GM21825 (cell line): ENCODE data around the gene PDE4D.

Experiments
- ATAC-seq: cut with Tn5 transposase; IDR thresholded peaks from one replicate; pipeline ENCODE4 v1.9.1; 2021; ENCODE audit warnings: mild to moderate bottlenecking, moderate library complexity; ENCODE audit not compliant: unreplicated experiment

Gene PDE4D

DNA sequence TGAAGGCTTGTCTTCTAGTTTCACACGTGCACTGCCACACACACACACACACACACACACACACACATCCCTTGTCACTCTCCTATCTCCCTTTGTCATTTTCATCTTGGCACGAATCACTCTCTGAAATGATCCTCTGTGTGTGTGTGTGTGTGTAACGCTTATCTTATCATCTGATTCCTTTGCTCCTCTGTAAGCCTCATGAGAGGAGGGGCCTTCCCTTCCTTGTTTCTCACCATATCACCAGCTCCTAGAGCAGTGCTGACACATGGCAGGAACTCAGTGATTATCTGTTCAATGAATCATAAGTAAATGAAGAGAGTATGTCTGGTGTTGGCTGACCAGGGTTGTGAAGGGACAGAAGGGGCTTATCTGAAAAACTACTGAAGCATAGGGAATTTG lies 53.3 kb downstream of the PDE4D start:
- ATAC-seq: no peak

GRCh38 chr5:59838989-59839388 lies 54.5 kb downstream of the PDE4D start:
- no peak for ATAC-seq

DNA sequence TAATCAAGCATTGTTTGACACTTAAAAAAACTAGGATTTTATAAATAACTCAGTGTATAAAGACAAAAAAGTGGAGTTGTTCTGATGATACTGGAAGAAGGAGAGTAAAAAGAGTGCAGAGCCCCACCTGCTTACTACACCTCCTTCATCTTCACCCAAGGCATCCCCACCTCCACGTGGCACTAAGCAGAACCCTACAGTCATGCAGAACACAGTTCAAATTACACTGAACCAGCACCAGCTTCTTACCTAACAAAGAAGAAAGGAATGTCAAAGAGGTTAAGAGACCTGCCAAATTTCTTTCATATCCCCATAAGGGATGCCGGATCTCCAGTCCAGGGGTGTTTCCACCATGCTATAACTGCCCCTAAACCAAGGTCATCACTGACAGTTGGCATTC lies 55.5 kb downstream of the PDE4D start:
- no peak for ATAC-seq

DNA sequence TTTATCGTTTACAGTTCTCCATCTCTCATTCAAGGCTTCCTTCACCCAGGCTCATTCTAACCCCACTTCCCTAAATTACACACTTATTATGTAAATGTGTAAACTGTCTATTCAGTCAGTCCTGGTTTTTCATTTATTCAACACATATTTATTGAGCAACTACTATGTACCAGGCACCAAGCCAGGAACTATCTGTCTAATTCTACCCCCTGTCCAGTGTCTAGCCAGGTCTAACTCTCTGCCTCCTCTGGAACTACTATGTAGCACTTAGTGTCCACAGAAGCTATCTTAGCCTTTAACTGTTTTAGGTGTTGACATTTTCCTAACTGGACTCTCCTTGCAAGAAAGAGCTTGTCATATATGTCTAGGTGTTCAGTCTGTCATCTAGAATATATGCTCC lies 56.5 kb downstream of the PDE4D start:
- ATAC-seq: no peak

- no peak for ATAC-seq
These were observed 57.7 kb downstream of the PDE4D start for GRCh38 chr5:59835800-59836199.

DNA sequence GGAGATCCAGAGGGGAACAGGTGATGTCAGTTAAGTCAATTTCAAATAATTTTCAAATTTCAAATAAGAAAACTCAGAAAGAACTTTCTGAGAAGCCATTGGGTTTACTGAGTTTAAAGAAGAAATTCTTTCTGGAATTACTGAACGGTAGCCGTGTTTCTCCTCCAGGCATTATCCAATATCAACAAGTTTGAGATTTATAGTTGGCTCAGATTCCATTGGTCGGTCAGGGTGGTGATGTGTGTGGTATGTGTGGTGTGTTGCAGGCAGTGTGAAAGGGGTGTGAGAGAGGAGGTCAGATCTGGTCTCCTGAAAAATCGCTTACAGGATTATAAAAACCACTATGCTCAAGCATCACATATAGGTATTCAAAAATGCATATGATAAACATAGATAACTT lies 60.1 kb downstream of the PDE4D start:
- ATAC-seq: no peak

DNA sequence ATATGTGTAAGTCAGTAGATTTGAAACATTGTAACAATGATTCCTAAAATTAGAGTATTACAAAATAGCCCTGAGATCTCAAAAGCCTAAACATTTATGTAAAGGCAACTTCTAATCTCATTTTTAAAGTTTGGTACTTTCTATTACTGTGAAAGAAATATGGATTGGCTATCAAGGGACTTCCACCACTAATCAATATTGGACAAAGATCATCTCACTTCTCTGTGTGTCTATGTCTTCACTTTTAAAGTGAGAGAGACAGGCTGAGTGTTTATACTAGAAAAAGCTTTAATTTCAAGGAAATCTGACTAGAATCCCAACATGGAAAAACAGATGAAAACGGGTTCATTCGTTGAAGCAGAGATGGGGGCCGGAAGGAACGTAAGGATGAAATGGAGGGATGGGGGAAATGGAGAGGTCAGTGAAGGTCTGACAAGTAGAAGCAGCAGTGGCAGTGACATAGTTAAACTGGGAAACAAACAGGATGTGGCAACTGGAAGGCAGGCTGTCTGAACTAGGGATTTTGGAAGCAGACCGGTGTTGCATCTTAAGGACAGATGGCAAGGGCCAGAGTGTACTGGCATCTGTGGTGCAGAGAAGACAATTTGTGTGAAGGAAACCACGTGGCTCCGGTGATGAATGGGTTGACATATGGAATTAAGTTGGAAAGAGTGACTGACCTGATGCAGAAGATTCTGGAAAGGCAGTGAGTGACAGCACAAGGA lies 60.8 kb downstream of the PDE4D start:
- ATAC-seq: no peak

GRCh38 chr5:59831326-59832010 lies 62.1 kb downstream of the PDE4D start:
- ATAC-seq: no peak

- no peak for ATAC-seq
These were observed 62.9 kb downstream of the PDE4D start for GRCh38 chr5:59830536-59831200.

GRCh38 chr5:59829922-59830321 lies 63.6 kb downstream of the PDE4D start:
- no peak for ATAC-seq

DNA sequence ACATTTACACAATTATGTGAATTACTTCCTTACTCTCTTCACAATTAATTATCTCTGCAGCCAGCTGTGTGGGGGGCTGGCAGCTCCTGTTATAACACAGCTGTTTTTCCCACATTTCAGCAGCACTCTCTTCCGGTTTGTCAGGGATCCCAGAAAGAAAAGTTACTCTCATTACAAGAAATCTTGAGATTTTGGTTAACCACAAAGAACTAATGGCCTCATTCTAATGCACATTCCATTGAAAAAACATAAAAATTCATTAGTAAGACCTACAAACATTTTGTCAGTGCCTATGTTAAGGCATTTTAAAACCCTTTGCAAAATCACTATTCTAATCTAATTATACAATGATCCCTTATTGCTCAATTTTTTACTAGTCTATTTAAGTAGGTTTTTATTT lies 64.1 kb downstream of the PDE4D start:
- ATAC-seq: no peak

DNA sequence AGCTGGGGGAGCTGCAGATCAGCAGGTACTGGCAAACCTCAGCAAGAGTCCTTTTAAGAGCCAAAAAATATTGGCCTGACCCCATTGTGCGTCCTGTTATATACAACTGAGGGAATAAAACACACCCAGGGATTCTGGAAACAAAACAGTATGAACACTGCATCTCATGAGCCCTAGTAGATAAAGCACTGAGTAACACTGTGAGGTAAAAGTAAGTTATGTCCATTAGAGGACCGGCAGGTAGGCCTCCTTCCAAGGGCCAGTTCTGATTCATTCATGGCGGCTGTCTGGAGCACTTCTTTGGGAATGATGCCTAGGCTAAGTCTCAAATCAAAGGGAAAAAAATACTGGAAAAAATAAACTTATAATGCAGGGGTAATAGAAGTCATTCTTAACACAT lies 64.9 kb downstream of the PDE4D start:
- no peak for ATAC-seq

- ATAC-seq: no peak
These were observed 66.5 kb downstream of the PDE4D start for GRCh38 chr5:59826996-59827395.

- ATAC-seq: no peak
These were observed 70.1 kb downstream of the PDE4D start for GRCh38 chr5:59823420-59823819.

- ATAC-seq: no peak
These were observed 73.7 kb downstream of the PDE4D start for GRCh38 chr5:59819806-59820205.

DNA sequence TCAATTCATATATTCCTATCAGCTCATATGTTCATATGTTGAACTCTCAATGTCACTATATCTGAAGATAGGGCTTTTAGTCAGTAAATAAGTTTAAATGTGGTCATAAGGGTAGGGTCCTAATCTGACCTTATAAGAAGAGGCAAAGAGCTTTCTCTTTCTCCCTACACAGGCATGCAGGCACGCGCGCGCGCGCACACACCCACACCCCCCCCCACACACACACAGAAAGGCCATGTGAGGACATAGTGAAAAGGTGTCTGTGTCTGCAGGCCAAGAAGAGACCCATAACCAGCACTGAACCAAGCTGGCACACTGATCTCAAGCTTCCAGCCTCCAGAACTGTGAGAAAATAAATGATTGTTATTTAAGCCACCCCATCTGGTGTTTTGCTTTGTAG lies 76.0 kb downstream of the PDE4D start:
- ATAC-seq: no peak

- no peak for ATAC-seq
These were observed 76.7 kb downstream of the PDE4D start for GRCh38 chr5:59816654-59817300.

DNA sequence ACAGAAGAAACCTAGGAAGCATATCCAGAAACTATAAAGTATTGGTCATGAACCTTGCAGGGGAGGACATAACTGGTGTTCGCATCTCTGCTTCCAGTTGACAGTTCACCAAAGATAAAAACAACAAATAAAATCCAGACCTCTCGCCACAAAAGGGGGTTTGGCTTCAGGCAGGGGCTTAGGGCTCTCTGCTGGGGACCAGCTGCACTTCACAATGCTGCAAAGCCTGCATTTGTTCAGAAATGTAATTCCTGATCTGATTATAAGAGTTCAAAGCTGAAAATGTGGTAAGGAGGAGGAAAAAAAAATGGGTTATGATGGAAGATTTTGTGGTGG lies 79.0 kb downstream of the PDE4D start:
- ATAC-seq: no peak

DNA sequence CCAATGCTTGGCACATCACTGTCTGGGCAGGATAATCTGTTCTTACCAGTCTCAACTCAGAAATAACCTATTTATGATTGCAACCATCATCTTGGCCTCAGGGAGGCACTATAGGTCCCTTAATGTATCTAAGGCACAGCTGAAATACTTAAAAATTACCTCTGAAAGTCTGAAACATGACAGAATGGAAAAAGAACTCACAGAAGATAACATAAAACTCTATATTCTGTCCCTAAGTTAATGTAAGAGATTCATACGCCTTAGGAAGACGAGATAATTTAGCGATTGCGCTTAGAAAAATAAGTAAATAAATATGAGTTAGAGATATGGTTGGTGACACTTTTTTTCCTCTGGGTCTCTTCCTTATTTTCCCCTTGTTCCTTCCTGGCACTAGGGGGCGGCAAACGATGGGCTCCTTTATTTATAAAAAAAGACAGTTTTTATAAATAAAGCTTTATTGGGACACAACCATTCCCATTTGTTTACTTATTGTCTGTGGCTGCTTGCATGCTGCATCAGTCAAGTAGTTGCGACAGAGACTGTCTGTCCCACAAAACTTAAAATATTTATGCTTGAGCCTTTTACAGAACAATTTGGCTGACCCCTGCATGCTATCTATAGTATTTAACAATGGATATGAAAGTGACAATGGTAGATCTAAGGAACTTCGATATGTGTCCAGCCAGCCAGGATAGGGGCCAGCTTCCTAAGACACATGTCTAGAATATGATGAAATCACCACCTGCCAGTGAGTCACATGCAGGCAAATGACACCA lies 79.6 kb downstream of the PDE4D start:
- ATAC-seq: no peak

DNA sequence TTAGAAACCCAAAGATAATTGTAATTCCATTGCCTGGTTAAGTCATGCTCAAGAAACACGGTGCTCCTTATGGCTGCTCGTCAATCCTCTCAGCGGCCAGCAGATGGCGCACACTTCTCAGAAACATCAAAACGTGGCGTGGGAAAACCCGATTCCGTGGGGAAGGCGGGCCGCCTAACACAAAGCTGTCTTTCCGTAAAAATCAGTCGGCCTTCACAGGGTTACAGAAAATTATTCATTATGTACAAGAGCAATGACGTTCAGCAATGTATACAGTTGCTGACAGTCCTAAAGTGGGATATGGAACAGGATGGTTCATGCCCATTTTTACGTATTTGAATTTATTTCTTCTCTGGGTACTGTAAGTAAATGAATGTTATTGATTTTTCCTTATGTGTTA lies 83.5 kb downstream of the PDE4D start:
- peak; percentile 83 for ATAC-seq

GRCh38 chr5:59807806-59808205 lies 85.7 kb downstream of the PDE4D start:
- no peak for ATAC-seq
